Raji (cell line): ENCODE data around the gene TBC1D16.

ENCODE experiments used
- POLR2A ChIP-seq: IDR thresholded peaks from 2 replicates; pipeline ENCODE4 v1.6.1; 2011; ENCODE audit warnings: low read depth, low read length, control low read depth; ENCODE audit not compliant: insufficient read depth

TBC1D16 gene

DNA sequence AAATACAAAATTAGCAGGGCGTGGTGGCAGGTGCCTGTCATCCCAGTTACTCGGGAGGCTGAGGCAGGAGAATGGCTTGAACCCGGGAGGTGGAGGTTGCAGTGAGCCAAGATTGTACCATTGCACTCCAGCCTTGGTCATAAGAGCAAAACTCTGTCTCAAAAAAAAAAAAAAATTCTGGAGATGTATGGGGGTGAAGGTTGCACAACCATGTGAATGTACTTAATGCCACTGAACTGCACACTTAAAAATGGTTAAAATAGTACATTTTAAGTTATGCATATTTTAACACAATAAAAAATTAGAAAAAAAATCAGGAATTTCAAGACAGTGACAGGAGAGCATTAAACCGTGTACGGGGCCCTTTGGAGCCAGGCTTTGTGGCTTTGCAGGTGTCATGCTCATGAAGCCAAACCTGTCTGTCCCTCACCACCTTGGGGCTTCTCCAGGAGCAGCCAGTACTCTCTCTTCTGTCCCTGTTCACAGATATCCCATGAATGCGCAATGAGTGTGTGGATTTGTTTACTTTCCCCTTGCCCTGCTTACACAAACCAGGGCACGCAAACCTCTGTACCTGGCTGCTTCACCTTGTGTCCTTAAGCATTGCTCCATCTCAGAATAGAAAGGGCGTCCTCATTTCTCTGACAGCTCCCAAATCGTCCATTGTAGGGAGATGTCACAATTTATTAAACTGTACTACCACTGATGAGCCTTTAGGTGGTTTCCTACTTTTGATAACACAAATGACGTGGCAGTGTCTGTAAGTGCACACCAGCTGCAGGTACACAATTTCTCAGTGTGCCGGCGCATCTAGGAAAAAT, 138.2 kb downstream of the TBC1D16 start:
- TF ChIP-seq POLR2A = no peak

DNA sequence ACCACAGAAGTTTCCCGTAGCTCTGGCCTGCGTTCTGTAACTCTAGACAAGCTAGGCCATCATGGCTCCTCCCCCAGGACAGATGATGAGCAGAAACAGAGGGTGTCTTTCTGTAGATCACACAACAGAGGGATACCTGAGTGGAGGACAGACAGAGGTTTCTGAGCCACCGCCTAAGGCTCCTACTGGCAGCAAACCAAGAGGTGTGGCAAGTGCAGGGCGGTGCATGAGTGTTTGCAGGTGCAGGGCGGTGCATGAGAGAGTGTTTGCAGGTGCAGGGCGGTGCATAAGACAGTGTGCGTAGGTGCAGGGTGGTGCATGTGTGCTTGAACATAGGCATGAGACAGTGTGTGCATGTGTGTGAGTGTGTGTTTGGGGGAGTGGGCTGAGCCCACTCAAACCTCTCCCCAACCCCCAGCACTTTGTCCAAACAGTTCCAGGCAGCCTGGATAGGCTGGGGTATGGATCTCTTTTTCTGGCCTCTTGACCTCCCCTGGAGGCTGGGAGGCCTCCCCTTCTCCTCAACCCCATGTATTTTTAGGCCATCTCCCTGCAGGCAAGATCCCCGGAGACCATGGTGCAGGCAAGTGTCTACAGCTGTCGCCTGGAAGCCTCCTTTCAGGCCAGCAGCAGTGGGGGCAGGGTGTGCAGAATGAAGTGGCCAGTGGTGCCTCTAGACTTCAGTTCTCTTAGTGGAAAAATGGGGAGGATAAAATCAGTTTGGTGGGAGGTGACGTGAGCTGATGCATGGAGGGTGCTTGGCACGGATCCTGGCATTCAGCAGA, 143.0 kb downstream of the TBC1D16 start:
- TF ChIP-seq POLR2A = no peak

- TF ChIP-seq POLR2A = no peak
Observed at GRCh38 chr17:79891113-79891730, 144.4 kb downstream of the TBC1D16 start.

- TF ChIP-seq POLR2A = no peak
Observed at GRCh38 chr17:79890706-79891105, 145.0 kb downstream of the TBC1D16 start.

DNA sequence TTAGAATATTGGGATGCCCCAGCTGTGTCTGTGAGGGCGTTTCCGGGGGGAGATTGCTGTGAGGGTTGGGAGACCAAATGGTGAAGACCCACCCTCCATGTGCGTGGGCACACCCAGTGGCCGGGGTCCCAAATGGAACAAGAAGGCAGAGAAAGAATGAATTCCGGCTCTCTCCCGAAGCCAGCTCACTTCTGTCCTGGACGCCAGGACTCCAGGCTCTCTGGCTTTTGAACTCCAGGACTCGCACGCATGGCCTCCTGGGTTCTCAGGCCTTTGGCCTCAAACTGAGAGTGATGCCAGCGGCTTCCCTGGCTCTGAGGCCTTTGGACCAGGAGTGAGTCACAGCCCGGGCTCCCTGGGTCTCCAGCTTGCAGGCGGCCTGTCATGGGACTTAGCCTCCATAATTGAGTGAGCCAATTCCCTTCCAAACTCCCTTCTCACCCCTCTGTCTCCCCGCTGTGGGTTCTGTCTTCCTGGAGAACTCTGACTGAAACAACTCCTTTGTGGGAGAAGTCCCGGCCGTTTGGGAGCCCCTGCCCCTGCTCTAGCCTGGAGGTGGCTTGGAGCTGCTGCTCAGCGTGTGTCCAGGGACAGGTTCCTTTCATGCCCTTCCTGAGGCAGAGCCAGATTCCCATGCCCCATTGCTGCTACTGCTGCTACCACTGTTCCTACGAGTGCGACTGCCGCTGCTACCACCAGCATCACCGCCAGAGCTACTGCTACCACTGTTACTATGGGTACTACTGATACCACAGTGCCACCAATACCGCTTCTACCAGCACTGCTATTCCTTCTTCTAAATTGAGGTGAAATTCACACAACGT, 146.6 kb downstream of the TBC1D16 start:
- TF ChIP-seq POLR2A = no peak

DNA sequence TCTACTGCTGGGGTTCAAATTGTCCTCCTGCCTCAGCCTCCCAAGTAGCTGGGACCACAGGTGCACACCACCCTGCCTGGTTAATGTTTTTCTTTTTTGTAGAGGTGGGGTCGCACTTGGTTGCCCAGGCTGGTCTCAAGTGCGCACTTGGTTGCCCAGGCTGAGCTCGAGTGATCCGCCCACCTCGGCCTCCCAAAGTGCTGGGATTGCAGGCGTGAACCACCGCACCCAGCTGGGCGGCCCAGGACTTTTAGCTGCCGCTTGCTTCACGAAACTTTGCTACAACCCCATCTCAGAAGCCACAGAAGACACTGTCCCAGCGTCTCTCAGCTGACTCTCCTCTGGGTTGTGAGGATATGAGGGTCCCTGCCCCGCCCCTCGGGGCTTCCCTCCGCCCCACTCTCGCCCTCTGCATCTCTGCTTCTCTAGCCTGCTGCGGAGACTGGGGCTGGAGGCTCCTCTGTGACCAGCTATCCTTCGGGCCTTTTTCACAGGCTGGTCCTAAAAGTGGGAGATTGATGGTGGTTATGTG, 147.6 kb downstream of the TBC1D16 start:
- no peak for TF ChIP-seq POLR2A

- TF ChIP-seq POLR2A = no peak
Observed at GRCh38 chr17:79887451-79887991, 148.2 kb downstream of the TBC1D16 start.

DNA sequence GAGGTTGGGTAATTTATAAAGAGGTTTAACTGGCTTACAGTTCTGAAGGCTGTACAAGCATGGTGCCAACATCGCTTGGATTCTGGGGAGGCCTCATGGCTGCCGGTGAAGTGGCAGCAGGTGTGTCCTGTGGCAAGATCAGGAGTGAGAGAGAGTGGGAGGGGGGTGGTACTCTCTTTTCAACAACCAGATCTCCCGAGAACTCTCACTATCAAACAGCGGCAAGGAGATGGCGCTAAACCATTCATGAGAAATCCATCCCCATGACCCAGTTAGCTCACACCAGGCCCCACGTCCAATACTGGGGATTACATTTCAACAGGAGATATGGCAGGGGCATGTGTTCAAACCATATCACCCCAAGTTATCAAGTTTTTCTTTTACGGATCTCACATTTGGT, 152.5 kb downstream of the TBC1D16 start:
- no peak for TF ChIP-seq POLR2A
